ENCODE data around the gene DPRX. TPM values are rescaled to one million over a fixed set of nuclear protein-coding genes. Genes with fewer than 3 reads are reported as not detected.
"Not testable (repeated sequence)": the region's sequence is repeated elsewhere in the genome, so short reads cannot be mapped to it uniquely, and the experiment has no call there.

Gene DPRX
- total RNA-seq, 2 experiments from 2014 or later: not detected

- no peak overlapping the region for H3K4me3 Mint-ChIP-seq
- CTCF ChIA-PET: no interaction called here
- no peaks in the 10 kb centered on the region for H3K27me3 Mint-ChIP-seq
- POLR2A ChIA-PET: no interaction called here
- no peaks in the 10 kb centered on the region for H3K36me3 Mint-ChIP-seq (ENCODE audit: low read depth)
- peaks cover 25% of the 10 kb centered on the region for H3K9me3 Mint-ChIP-seq
- DNase-seq: no peak
- H3K4me1 Mint-ChIP-seq: no peaks in the 10 kb centered on the region
- H3K27ac Mint-ChIP-seq: no peak overlapping the region
These were observed 23.4 kb downstream of the DPRX start for GRCh38 chr19:53655042-53655665.

GRCh38 chr19:53657330-53657729 lies 25.5 kb downstream of the DPRX start:
- CTCF ChIA-PET: no interaction called here
- Mint-ChIP-seq H3K27me3 (no peaks in the 10 kb centered on the region), H3K9me3 (peaks cover 25% of the 10 kb centered on the region), H3K4me3 (no peak overlapping the region), H3K36me3 (ENCODE audit: low read depth) (no peaks in the 10 kb centered on the region), H3K4me1 (no peaks in the 10 kb centered on the region), H3K27ac (no peak overlapping the region)
- no peak for DNase-seq
- POLR2A ChIA-PET: no interaction called here

- ChIA-PET CTCF (no interaction called here), POLR2A (no interaction called here)
- no peak for DNase-seq
- Mint-ChIP-seq H3K4me1 (no peaks in the 10 kb centered on the region), H3K9me3 (peaks cover 24% of the 10 kb centered on the region), H3K27me3 (no peaks in the 10 kb centered on the region), H3K4me3 (no peak overlapping the region), H3K36me3 (ENCODE audit: low read depth) (no peaks in the 10 kb centered on the region), H3K27ac (no peak overlapping the region)
These were observed 26.0 kb downstream of the DPRX start for GRCh38 chr19:53657778-53658177.

- no peak for DNase-seq
- Mint-ChIP-seq H3K27ac (no peak overlapping the region), H3K4me1 (no peaks in the 10 kb centered on the region), H3K27me3 (no peaks in the 10 kb centered on the region), H3K9me3 (peaks cover 26% of the 10 kb centered on the region), H3K36me3 (ENCODE audit: low read depth) (no peaks in the 10 kb centered on the region), H3K4me3 (no peak overlapping the region)
- ChIA-PET CTCF (no interaction called here), POLR2A (interaction anchor here (0.5 kb wide), 1 partner anchor 17 kb away, joined by 3 read pairs; no protein-coding TSS in a partner anchor)
These were observed 27.5 kb downstream of the DPRX start for GRCh38 chr19:53659292-53659691.

- no peak overlapping the region for H3K4me3 Mint-ChIP-seq
- H3K4me1 Mint-ChIP-seq: no peaks in the 10 kb centered on the region
- no peaks in the 10 kb centered on the region for H3K36me3 Mint-ChIP-seq (ENCODE audit: low read depth)
- H3K27ac Mint-ChIP-seq: no peak overlapping the region
- peaks cover 23% of the 10 kb centered on the region for H3K9me3 Mint-ChIP-seq
- ChIA-PET POLR2A (no interaction called here), CTCF (interaction anchor here (0.6 kb wide), 1 partner anchor 46 kb away, joined by 3 read pairs; no protein-coding TSS in a partner anchor)
- no peak for DNase-seq
- H3K27me3 Mint-ChIP-seq: no peaks in the 10 kb centered on the region
These were observed 28.8 kb downstream of the DPRX start for GRCh38 chr19:53660584-53660983.

- no peaks in the 10 kb centered on the region for H3K36me3 Mint-ChIP-seq (ENCODE audit: low read depth)
- POLR2A ChIA-PET: no interaction called here
These were observed 30.4 kb downstream of the DPRX start for GRCh38 chr19:53662209-53662608.

GRCh38 chr19:53664152-53664551 lies 32.4 kb downstream of the DPRX start:
- Mint-ChIP-seq H3K4me3 (no peak overlapping the region), H3K27me3 (no peaks in the 10 kb centered on the region), H3K4me1 (no peaks in the 10 kb centered on the region), H3K9me3 (peaks cover 8% of the 10 kb centered on the region), H3K27ac (no peak overlapping the region), H3K36me3 (ENCODE audit: low read depth) (no peaks in the 10 kb centered on the region)
- no peak for DNase-seq
- POLR2A ChIA-PET: no interaction called here
- CTCF ChIA-PET: no interaction called here

More at GRCh38 chr19:53662209-53662608, 30.4 kb downstream of the DPRX start:
- DNase-seq: no peak
- Mint-ChIP-seq H3K4me3 (no peak overlapping the region), H3K27ac (no peak overlapping the region), H3K4me1 (no peaks in the 10 kb centered on the region), H3K27me3 (no peaks in the 10 kb centered on the region), H3K9me3 (peaks cover 20% of the 10 kb centered on the region)
- CTCF ChIA-PET: no interaction called here

- DNase-seq: no peak
- H3K27ac Mint-ChIP-seq: no peak overlapping the region
- no peaks in the 10 kb centered on the region for H3K27me3 Mint-ChIP-seq
- ChIA-PET POLR2A (no interaction called here), CTCF (no interaction called here)
- peaks cover 8% of the 10 kb centered on the region for H3K9me3 Mint-ChIP-seq
- H3K4me1 Mint-ChIP-seq: no peaks in the 10 kb centered on the region
- no peak overlapping the region for H3K4me3 Mint-ChIP-seq
- no peaks in the 10 kb centered on the region for H3K36me3 Mint-ChIP-seq (ENCODE audit: low read depth)
These were observed 33.0 kb downstream of the DPRX start for GRCh38 chr19:53664760-53665159.

GRCh38 chr19:53666331-53666730 lies 34.5 kb downstream of the DPRX start:
- CTCF ChIA-PET; H3K27me3 Mint-ChIP-seq; H3K4me3 Mint-ChIP-seq; DNase-seq; H3K4me1 Mint-ChIP-seq; H3K27ac Mint-ChIP-seq; H3K36me3 Mint-ChIP-seq (ENCODE audit: low read depth); H3K9me3 Mint-ChIP-seq; POLR2A ChIA-PET: not testable (repeated sequence)

GRCh38 chr19:53668804-53669203 lies 37.0 kb downstream of the DPRX start:
- H3K4me1 Mint-ChIP-seq; H3K36me3 Mint-ChIP-seq (ENCODE audit: low read depth); H3K9me3 Mint-ChIP-seq; H3K4me3 Mint-ChIP-seq; H3K27me3 Mint-ChIP-seq; DNase-seq; CTCF ChIA-PET; POLR2A ChIA-PET; H3K27ac Mint-ChIP-seq: not testable (repeated sequence)

- peaks cover 6% of the 10 kb centered on the region for H3K9me3 Mint-ChIP-seq
- no peaks in the 10 kb centered on the region for H3K4me1 Mint-ChIP-seq
- no peak overlapping the region for H3K27ac Mint-ChIP-seq
- DNase-seq: no peak
- H3K4me3 Mint-ChIP-seq: no peak overlapping the region
- no peaks in the 10 kb centered on the region for H3K36me3 Mint-ChIP-seq (ENCODE audit: low read depth)
- CTCF ChIA-PET: no interaction called here
- H3K27me3 Mint-ChIP-seq: no peaks in the 10 kb centered on the region
- POLR2A ChIA-PET: no interaction called here
These were observed 38.5 kb downstream of the DPRX start for GRCh38 chr19:53670345-53670744.

GRCh38 chr19:53671663-53672062 lies 39.9 kb downstream of the DPRX start:
- ChIA-PET POLR2A (no interaction called here), CTCF (no interaction called here)
- H3K27ac Mint-ChIP-seq: no peak overlapping the region
- H3K4me1 Mint-ChIP-seq: no peaks in the 10 kb centered on the region
- H3K4me3 Mint-ChIP-seq: no peak overlapping the region
- H3K27me3 Mint-ChIP-seq: no peaks in the 10 kb centered on the region
- peaks cover 7% of the 10 kb centered on the region for H3K9me3 Mint-ChIP-seq
- no peaks in the 10 kb centered on the region for H3K36me3 Mint-ChIP-seq (ENCODE audit: low read depth)
- no peak for DNase-seq

Measured in activated CD4-positive, alpha-beta T cell treated with anti-CD3 and anti-CD28 coated beads, Interleukin-2, amount 10 ng/mL, durations not matched to agents 7 days and 5 days (primary cell).